ENCODE data around the gene CABP5.
"Not testable (repeated sequence)": the region's sequence is repeated elsewhere in the genome, so short reads cannot be mapped to it uniquely, and the experiment has no call there.

The CABP5 gene

DNA sequence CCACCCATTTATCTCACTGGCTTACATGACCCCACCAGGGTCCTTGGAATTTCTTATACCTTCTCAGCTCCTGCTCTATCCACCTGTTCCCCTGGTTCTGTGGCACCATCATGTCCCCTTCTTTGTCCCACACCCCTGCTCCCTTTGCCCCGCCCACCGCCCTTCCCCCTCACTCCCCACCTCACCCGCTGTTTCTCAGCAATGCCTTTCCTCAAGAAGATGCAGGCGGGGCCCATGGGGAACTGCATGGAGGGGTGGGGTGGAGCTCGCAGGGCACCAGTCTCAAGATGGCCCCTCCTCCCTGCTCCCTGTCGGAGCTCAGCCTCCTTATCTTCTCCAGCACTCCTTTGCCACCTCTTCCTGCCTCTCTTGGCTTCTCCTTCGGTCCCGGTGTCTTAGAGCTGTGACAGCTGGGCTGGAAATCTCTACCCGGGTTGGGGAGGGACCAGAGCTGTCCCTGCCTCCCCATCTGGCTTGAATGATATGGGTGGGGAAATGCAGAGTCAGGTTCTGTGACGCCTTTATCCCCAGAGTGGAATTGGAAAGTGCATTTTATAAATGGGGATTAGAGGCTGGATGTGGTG lies at the start of gene CABP5:
Gene CABP5 (minus strand): TSS at position 405 of the 584 bp plus-strand sequence. CDS start 157 bp downstream, at position 248.
- TF ChIP-seq, protein P1, sequence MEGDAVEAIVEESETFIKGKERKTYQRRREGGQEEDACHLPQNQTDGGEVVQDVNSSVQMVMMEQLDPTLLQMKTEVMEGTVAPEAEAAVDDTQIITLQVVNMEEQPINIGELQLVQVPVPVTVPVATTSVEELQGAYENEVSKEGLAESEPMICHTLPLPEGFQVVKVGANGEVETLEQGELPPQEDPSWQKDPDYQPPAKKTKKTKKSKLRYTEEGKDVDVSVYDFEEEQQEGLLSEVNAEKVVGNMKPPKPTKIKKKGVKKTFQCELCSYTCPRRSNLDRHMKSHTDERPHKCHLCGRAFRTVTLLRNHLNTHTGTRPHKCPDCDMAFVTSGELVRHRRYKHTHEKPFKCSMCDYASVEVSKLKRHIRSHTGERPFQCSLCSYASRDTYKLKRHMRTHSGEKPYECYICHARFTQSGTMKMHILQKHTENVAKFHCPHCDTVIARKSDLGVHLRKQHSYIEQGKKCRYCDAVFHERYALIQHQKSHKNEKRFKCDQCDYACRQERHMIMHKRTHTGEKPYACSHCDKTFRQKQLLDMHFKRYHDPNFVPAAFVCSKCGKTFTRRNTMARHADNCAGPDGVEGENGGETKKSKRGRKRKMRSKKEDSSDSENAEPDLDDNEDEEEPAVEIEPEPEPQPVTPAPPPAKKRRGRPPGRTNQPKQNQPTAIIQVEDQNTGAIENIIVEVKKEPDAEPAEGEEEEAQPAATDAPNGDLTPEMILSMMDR (IDR thresholded peaks at IDR 0.05; ENCODE audit: low read depth, low read length) = no peak
- DNase-seq (ENCODE audit: low read depth, low spot score) = no peak
- H3K4me3 ChIP-seq (ENCODE audit: low read depth, low read length) = no peak within 1 kb of the TSS
- in situ Hi-C loops (cut with HindIII; ENCODE audit: low sequenced_read_pairs) = no loop called here

DNA sequence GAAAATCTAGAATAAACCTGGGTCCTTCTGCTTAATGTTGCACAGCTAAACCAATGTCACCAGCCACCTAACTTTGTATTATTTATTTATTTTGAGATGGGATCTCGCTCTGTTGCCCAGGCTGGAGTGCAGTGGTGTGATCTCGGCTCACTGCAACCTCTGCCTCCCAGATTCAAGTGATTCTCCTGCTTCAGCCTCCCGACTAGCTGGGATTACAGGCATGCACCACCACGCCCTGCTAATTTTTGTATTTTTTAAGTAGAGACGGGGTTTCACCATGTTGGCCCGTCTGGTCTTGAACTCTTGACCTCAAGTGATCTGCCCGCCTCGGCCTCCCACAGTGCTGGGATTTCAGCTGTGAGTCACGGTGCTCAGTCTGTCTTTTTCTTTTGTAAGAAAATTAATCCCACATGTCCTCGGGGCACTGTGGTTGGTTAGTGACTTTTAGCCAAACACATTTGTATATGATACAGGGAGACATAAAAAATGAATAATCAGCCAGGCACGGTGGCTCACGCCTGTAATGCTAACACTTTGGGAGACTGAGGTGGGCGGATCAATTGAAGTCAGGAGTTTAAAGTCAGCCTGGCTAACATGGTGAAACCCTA lies 47.3 kb upstream of the CABP5 start:
- peak; percentile 92 for DNase-seq (ENCODE audit: low read depth, low spot score)
- H3K4me3 ChIP-seq (ENCODE audit: low read depth, low read length); in situ Hi-C loops (cut with HindIII; ENCODE audit: low sequenced_read_pairs): not testable (repeated sequence)

DNA sequence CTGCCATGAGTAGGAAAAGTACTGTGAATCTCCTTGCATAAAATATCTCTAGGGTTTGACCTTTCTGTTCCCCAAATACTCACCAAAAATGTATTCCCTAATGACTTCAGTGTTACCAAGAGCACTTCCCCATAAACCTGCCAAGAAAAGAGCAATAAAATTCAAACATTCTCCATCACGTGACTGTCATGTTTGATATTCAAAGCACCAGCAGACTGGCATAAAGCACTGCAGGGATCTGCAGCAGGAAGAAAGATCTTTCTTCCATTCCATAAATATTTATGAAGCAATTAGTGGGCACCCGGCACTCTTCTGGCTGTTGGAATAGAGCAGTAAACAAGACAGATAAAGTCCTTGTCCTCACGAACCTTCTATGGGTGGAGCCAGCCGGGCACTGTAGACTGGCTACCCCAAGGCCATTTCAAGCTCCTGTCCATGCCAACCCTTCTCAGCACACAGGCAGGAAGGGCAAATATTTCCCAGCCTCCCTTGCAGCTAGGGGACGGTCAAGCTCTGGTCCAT lies 46.5 kb upstream of the CABP5 start:
- H3K4me3 ChIP-seq (ENCODE audit: low read depth, low read length) = no peak overlapping the region
- TF ChIP-seq, protein P1 (IDR thresholded peaks at IDR 0.05; ENCODE audit: low read depth, low read length) = no peak
- in situ Hi-C loops (cut with HindIII; ENCODE audit: low sequenced_read_pairs) = no loop called here
- no peak for DNase-seq (ENCODE audit: low read depth, low spot score)

DNA sequence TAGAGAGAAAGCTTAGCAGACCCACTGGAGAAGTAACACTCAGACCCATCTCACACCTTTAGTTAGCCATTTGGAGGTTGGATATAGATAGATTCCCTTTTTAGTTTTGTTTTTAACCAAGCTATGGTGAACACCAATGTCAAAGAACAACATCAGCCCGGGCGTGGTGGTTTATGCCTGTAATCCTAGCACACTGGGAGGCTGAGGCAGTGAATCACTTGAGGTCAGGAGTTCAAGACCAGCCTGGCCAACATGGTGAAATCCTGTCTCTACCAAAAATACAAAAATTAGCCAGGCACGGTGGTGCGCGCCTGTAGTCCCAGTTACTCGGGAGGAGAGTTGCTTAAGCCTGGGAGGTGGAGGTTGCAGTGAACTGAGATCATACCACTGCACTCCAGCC lies 45.1 kb upstream of the CABP5 start:
- H3K4me3 ChIP-seq (ENCODE audit: low read depth, low read length); DNase-seq (ENCODE audit: low read depth, low spot score); in situ Hi-C loops (cut with HindIII; ENCODE audit: low sequenced_read_pairs): not testable (repeated sequence)

GRCh38 chr19:48085904-48086864 lies 42.3 kb upstream of the CABP5 start:
- no peak overlapping the region for H3K4me3 ChIP-seq (ENCODE audit: low read depth, low read length)
- in situ Hi-C loops (cut with HindIII; ENCODE audit: low sequenced_read_pairs) = no loop called here
- DNase-seq (ENCODE audit: low read depth, low spot score) = no peak
- TF ChIP-seq, protein P1 (IDR thresholded peaks at IDR 0.05; ENCODE audit: low read depth, low read length) = peak; percentile 8

- in situ Hi-C loops (cut with HindIII; ENCODE audit: low sequenced_read_pairs) = no loop called here
- no peak for DNase-seq (ENCODE audit: low read depth, low spot score)
- H3K4me3 ChIP-seq (ENCODE audit: low read depth, low read length) = no peak overlapping the region
- TF ChIP-seq, protein P1 (IDR thresholded peaks at IDR 0.05; ENCODE audit: low read depth, low read length) = no peak
Measured at GRCh38 chr19:48085076-48085475, 41.2 kb upstream of the CABP5 start.

DNA sequence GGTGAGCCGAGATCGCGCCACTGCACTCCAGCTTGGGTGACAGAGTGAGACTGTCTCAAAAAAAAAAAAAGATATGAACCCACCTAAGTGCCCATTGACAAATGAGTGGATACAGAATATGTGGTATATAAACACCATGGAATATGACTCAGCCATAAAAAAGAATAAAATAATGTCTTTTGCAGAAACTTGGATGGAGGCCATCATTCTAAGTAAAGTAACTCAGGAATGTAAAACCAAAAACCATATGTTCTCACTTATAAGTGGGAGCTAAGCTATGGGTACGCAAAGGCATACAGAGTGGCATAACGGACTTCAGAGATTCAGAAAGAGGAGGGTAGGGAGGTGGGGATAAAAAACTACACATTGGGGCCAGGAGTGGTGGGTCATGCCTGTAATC lies 37.2 kb upstream of the CABP5 start:
- TF ChIP-seq, protein P1 (IDR thresholded peaks at IDR 0.05; ENCODE audit: low read depth, low read length) = no peak
- no peak for DNase-seq (ENCODE audit: low read depth, low spot score)
- in situ Hi-C loops (cut with HindIII; ENCODE audit: low sequenced_read_pairs) = no loop called here
- no peak overlapping the region for H3K4me3 ChIP-seq (ENCODE audit: low read depth, low read length)

GRCh38 chr19:48070177-48070769 lies 26.4 kb upstream of the CABP5 start:
- DNase-seq (ENCODE audit: low read depth, low spot score); H3K4me3 ChIP-seq (ENCODE audit: low read depth, low read length); in situ Hi-C loops (cut with HindIII; ENCODE audit: low sequenced_read_pairs): not testable (repeated sequence)

All from astrocyte of the spinal cord (primary cell).